ENCODE measurements around the gene PRKAR2A.

- TF ChIP-seq ZSCAN18 (tag by site-specific recombination; IDR thresholded peaks at IDR 0.05) (no peak), ZNF394 (tag by site-specific recombination; IDR thresholded peaks at IDR 0.05; ENCODE audit: borderline replicate concordance) (no peak), ZNF549 (tag by site-specific recombination; IDR thresholded peaks at IDR 0.05) (no peak), RBAK (tag by site-specific recombination; IDR thresholded peaks at IDR 0.05) (no peak), SALL2 (tag by site-specific recombination; IDR thresholded peaks at IDR 0.05; ENCODE audit: borderline replicate concordance) (no peak), FEZF1 (tag by site-specific recombination; IDR thresholded peaks at IDR 0.05) (no peak), ZBTB17 (tag by site-specific recombination; IDR thresholded peaks at IDR 0.05) (no peak), ZNF311 (tag by site-specific recombination; IDR thresholded peaks at IDR 0.05; ENCODE audit: borderline replicate concordance) (no peak), CTCF (tag by site-specific recombination; IDR thresholded peaks at IDR 0.05) (no peak), ZNF555 (tag by site-specific recombination; conservative IDR thresholded peaks at IDR 0.05) (no peak)
These were observed 151.1 kb downstream of the PRKAR2A start for GRCh38 chr3:48696601-48697000.

Measured in HEK293 (cell line).